Retinal pigment epithelial cell (primary cell): ENCODE measurements around the gene OR4Q2.

Experiments used
- DNase-seq: peaks from one replicate; pipeline ENCODE4 v3.0.0-alpha.2; 2010; ENCODE audit warnings: low read depth
- H3K4me3 ChIP-seq: 2 replicates; pipeline ENCODE4 v1.5.1; 2011; ENCODE audit warnings: mild to moderate bottlenecking, low read length, control low read depth, moderate library complexity
- TF ChIP-seq, protein P1 (sequence below): conservative IDR thresholded peaks from 2 replicates; pipeline ENCODE4 v1.5.1; 2011; ENCODE audit warnings: low read depth, low read length, control low read depth, inconsistent platforms

Gene OR4Q2

DNA sequence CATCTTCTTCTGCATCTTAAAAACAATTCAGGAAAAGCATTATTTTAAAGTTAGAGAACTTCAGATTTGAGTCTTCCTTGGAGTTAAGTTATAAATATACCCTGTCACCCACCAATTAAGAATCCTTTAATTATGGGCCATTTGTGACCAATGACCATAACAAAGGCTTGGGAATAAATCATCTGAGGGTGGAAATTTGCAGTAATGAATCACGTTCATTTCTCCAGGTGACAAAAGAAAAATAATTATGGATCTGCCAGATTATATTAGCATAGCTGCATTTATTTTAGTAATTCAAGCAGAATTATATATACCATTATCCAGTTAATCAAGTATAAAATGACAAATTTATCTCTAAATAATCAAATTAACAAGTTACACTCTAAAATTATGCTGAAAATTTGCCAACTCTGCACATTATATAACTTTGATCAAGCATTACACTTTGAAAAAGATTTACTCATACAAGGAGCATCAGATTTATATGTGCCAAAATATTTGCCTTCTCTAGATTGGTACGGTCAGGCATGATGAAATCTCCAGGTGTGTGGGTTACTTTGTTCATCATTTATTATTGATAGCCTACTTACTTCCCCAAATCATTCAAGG is 17.4 kb downstream of the OR4Q2 start, which contains the start of gene OR4K14:
TSS of gene OR4K14 (minus strand) at position 51 of the 609 bp plus-strand sequence. CDS start 4,114 bp downstream, outside the sequence.
- no peak within 1 kb of the TSS for H3K4me3 ChIP-seq
- no peak for DNase-seq
- TF ChIP-seq, protein P1, sequence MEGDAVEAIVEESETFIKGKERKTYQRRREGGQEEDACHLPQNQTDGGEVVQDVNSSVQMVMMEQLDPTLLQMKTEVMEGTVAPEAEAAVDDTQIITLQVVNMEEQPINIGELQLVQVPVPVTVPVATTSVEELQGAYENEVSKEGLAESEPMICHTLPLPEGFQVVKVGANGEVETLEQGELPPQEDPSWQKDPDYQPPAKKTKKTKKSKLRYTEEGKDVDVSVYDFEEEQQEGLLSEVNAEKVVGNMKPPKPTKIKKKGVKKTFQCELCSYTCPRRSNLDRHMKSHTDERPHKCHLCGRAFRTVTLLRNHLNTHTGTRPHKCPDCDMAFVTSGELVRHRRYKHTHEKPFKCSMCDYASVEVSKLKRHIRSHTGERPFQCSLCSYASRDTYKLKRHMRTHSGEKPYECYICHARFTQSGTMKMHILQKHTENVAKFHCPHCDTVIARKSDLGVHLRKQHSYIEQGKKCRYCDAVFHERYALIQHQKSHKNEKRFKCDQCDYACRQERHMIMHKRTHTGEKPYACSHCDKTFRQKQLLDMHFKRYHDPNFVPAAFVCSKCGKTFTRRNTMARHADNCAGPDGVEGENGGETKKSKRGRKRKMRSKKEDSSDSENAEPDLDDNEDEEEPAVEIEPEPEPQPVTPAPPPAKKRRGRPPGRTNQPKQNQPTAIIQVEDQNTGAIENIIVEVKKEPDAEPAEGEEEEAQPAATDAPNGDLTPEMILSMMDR, result no peak

DNA sequence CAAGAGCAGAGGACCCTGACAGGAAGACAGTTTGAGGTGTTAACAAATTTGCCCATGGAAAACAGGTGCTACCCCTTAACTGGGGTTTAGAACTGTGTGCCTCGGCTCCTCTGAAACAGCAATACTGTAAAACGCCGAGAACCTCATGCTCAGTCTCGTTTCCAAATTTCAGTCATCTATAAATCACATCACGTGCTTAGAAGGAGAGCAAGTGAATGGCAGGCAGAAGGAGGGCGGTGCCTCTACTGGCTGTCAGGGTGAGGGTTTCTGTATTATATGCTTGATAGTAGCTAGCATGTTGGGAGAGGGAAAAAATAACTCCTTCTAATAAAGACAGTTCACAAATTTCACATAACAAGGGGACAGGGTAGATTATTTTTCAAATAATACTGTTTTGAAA is 29.1 kb downstream of the OR4Q2 start:
- no peak for DNase-seq
- TF ChIP-seq, protein P1, result no peak
- no peak overlapping the region for H3K4me3 ChIP-seq

DNA sequence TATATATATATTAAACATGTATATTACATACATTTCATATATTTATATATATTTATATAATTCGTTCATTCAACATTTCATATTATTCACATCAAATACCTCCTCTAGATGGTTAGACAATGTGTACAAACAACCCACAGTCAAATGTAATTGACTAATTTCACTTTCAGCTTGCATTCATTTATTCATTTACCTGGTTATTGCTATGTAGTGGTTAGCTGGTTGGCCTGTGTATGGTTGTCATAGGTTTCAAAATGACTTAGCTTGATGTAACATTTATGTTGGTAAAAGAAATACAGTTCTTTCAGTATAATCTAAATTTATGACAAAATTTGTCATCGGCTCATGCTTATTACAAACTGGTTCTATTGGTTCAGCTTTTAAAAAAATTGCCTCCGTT is 33.5 kb downstream of the OR4Q2 start:
- TF ChIP-seq, protein P1, result no peak
- no peak overlapping the region for H3K4me3 ChIP-seq
- DNase-seq, result no peak

GRCh38 chr14:20035938-20036337 is 34.0 kb downstream of the OR4Q2 start, which contains the start of gene OR4K13:
Gene OR4K13, minus strand, starts transcription at chr14:20036038. Its CDS starts 1,280 bp downstream, at chr14:20034758.
- TF ChIP-seq, protein P1, result no peak
- no peak within 1 kb of the TSS for H3K4me3 ChIP-seq
- no peak for DNase-seq

DNA sequence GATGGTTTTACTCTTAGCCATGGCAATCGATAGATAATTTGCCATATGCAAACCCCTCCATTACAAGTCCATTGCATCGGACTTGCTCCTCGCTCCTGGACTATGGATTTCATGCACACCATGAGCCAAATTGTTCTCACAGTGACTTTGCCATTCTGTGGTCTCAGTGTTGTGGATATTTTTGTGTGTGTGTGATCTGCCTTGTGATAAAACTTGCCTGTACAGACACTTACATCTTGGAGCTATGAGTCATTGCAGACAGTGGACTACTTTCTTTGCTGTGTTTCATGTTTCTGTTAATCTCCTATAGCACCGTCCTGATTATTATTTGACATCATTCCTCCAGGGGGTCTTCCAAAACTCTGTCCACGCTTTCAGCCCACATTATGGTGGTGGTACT is 42.3 kb downstream of the OR4Q2 start:
- TF ChIP-seq, protein P1, result no peak
- H3K4me3 ChIP-seq, result no peak overlapping the region
- DNase-seq, result no peak

DNA sequence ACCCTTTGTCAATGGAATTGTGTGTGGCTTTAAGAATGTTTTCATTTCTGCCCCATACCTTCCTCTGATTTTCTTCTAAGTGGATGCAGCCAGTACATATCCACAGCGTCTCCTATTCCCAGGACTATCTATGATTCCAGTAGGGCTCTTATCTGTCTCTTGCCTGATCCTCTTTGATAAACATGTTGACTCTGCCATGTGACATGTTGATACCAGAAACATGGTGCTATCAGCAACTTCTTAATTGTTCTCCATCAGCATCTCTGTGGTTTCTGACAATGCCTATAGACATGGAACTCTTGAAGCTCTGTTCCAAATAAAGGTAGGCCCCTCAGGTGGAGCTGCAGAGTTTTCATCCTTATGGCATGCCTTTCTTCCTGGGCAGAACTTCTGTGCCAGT is 46.2 kb downstream of the OR4Q2 start:
- TF ChIP-seq, protein P1, result no peak
- DNase-seq, result no peak
- no peak overlapping the region for H3K4me3 ChIP-seq
